Ishikawa (cell line): ENCODE results near the gene CANT1.

Experiments
- CEBPB ChIP-seq: IDR thresholded peaks from 2 replicates; pipeline ENCODE4 v1.6.1; 2012
- EP300 ChIP-seq: IDR thresholded peaks from 2 replicates; pipeline ENCODE4 v1.6.1; 2012; ENCODE audit warnings: borderline replicate concordance
- FOXM1 ChIP-seq: IDR thresholded peaks from 2 replicates; pipeline ENCODE4 v1.6.1; 2012; ENCODE audit warnings: low read depth, borderline replicate concordance
- NFIC ChIP-seq: IDR thresholded peaks from 2 replicates; pipeline ENCODE4 v1.6.1; 2012
- RAD21 ChIP-seq: IDR thresholded peaks from 2 replicates; pipeline ENCODE4 v1.6.1; 2012; ENCODE audit warnings: low read depth
- REST ChIP-seq: IDR thresholded peaks from 2 replicates; pipeline ENCODE4 v1.6.1; 2012; ENCODE audit warnings: low read depth, mild to moderate bottlenecking
- TAF1 ChIP-seq: IDR thresholded peaks from 2 replicates; pipeline ENCODE4 v1.6.1; 2012; ENCODE audit warnings: low read depth, mild to moderate bottlenecking
- TCF12 ChIP-seq: IDR thresholded peaks from 2 replicates; pipeline ENCODE4 v1.6.1; 2012; ENCODE audit warnings: low read depth
- TEAD4 ChIP-seq: IDR thresholded peaks from 2 replicates; pipeline ENCODE4 v1.6.1; 2012
- YY1 ChIP-seq: IDR thresholded peaks from 2 replicates; pipeline ENCODE4 v1.6.1; 2012; ENCODE audit warnings: low read depth
- ZBTB7A ChIP-seq: IDR thresholded peaks from 2 replicates; pipeline ENCODE4 v1.6.1; 2012; ENCODE audit warnings: low read depth
- TF ChIP-seq, protein P1 (sequence below): IDR thresholded peaks from 2 replicates; pipeline ENCODE4 v1.6.1; 2012

DNA sequence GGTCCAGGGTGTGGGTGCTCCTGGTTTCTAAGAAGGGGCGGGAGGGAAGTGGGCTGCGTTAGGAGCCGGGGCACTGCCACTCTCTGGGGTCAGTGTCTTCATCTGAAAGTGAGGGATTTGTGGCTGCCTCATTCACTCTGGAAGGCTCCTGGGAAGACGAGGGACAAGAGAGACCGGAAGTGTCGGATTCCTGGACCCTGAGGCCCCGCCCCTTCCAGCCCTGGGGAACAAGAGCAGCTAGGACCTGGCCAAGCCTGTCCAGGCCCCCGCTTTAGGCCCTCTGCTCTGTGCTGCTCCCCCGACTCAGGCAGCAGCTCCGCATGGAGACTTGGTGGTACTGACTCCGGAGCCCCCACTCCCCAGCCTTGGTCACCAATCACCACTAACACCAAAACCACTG, 36.4 kb downstream of the CANT1 start:
- TF ChIP-seq RAD21 (no peak), YY1 (no peak), TAF1 (no peak), CEBPB (no peak), NFIC (no peak), EP300 (no peak), TEAD4 (no peak), TCF12 (no peak), FOXM1 (no peak), ZBTB7A (no peak), REST (no peak)
- TF ChIP-seq, protein P1, sequence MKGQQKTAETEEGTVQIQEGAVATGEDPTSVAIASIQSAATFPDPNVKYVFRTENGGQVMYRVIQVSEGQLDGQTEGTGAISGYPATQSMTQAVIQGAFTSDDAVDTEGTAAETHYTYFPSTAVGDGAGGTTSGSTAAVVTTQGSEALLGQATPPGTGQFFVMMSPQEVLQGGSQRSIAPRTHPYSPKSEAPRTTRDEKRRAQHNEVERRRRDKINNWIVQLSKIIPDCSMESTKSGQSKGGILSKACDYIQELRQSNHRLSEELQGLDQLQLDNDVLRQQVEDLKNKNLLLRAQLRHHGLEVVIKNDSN, result no peak
